Esophagus squamous epithelium (tissue), 5 donors: ENCODE data around the gene ADAMTS12. TPM values are rescaled to one million over a fixed set of nuclear protein-coding genes. Genes with fewer than 3 reads are reported as not detected.
"Not testable (repeated sequence)": the region's sequence is repeated elsewhere in the genome, so short reads cannot be mapped to it uniquely, and the experiment has no call there.

Experiments
- DNase-seq: peaks from one replicate; lab custom pipeline; 2025; lab: John Stamatoyannopoulos, UW
- H3K27ac ChIP-seq, 4 donors: fragments of 200-600 bp; sonication (generic); one replicate each; pipeline ENCODE4 v1.5.1; 2016 to 2019; ENCODE audit warnings: mild to moderate bottlenecking in 1 of 4
- H3K27me3 ChIP-seq, 4 donors: fragments of 200-600 bp; sonication (generic); 1 replicate in 3 of 4; 2 replicates in 1 of 4; pipeline versions ENCODE4 v1.5.1 to v1.6.0; 2017 to 2021; ENCODE audit warnings: antibody characterized with exemption in 1 of 4
- H3K36me3 ChIP-seq, 3 donors: fragments of 200-600 bp; sonication (generic); one replicate each; pipeline ENCODE4 v1.5.1; 2016 to 2019
- H3K4me1 ChIP-seq, 3 donors: fragments of 200-600 bp; sonication (generic); one replicate each; pipeline ENCODE4 v1.5.1; 2017 to 2019
- H3K4me3 ChIP-seq, 4 donors: fragments of 200-600 bp; sonication (generic); 1 replicate in 3 of 4; 2 replicates in 1 of 4; pipeline ENCODE4 v1.5.1; 2016 to 2019; ENCODE audit warnings: mild to moderate bottlenecking in 2 of 4, moderate library complexity in 1 of 4
- H3K9me3 ChIP-seq, 3 donors: fragments of 200-600 bp; sonication (generic); one replicate each; pipeline ENCODE4 v1.5.1; 2016 to 2019
- CTCF ChIP-seq, 6 experiments: fragments of 450-650 bp in 4 of 6; fragments of 200-600 bp in 2 of 6; sonication (generic) in 2 of 6; IDR thresholded peaks; one replicate each; pipeline ENCODE4 v1.5.1; 2016 to 2019; ENCODE audit warnings: antibody characterized with exemption in 6 of 6, mild to moderate bottlenecking in 4 of 6, moderate library complexity in 4 of 6
- POLR2A ChIP-seq, 4 donors: fragments of 450-650 bp; IDR thresholded peaks; one replicate each; pipeline ENCODE4 v1.6.1; 2017; ENCODE audit warnings: antibody characterized with exemption in 4 of 4, mild to moderate bottlenecking in 4 of 4, moderate library complexity in 3 of 4
- WGBS, 2 donors: methylation state at CpG; one replicate each; pipeline ENCODE4 v1.1.5; 2018; 5-methylcytosine and 5-hydroxymethylcytosine counted together
- intact Hi-C: fragments of 100-400 bp; cut with DNase I; formaldehyde crosslinking; loops from one replicate; pipeline ENCODE4 v1.15.0; 2022
- total RNA-seq, 4 donors: library from RNA; depleted of rRNA; stranded (reverse); fragments of >200 nt; gene quantifications; one replicate each; pipeline ENCODE4 v1.1.0, GENCODE V29; 2016
- donor health status: DM: yes; HTN: yes; CAD: no.

ADAMTS12 gene
- total RNA-seq, 4 donors from 2014 or later: 0.73 to 1.3 (median 0.76) TPM; not detected in 1

- no peak for TF ChIP-seq POLR2A (IDR thresholded peaks at IDR 0.05)
- TF ChIP-seq CTCF (IDR thresholded peaks at IDR 0.05): no peak
- no peaks in the 10 kb centered on the region for H3K36me3 ChIP-seq
- no peak for DNase-seq
- no peaks in the 10 kb centered on the region for H3K9me3 ChIP-seq
- H3K4me3 ChIP-seq: no peak overlapping the region
- intact Hi-C loops: no loop called here
- no peaks in the 10 kb centered on the region for H3K27me3 ChIP-seq
- no peaks in the 10 kb centered on the region for H3K4me1 ChIP-seq
- 68 to 79% methylated on average over 1 of the region's 1 CpG for WGBS, 2 donors
- no peak overlapping the region for H3K27ac ChIP-seq
Measured at GRCh38 chr5:33558489-33558888, 333.3 kb downstream of the ADAMTS12 start.

GRCh38 chr5:33557605-33558004, 334.2 kb downstream of the ADAMTS12 start:
- WGBS, 2 donors: 67 to 81% methylated on average over 3 of the region's 3 CpGs
- intact Hi-C loops: no loop called here
- DNase-seq: no peak
- H3K27me3 ChIP-seq: no peaks in the 10 kb centered on the region
- no peaks in the 10 kb centered on the region for H3K9me3 ChIP-seq
- no peaks in the 10 kb centered on the region for H3K4me1 ChIP-seq
- H3K36me3 ChIP-seq: no peaks in the 10 kb centered on the region
- no peak overlapping the region for H3K27ac ChIP-seq
- no peak overlapping the region for H3K4me3 ChIP-seq
- TF ChIP-seq POLR2A (IDR thresholded peaks at IDR 0.05) (no peak), CTCF (IDR thresholded peaks at IDR 0.05) (no peak)

GRCh38 chr5:33556330-33557328, 335.2 kb downstream of the ADAMTS12 start:
- Histone ChIP-seq H3K9me3 (no peaks in the 10 kb centered on the region), H3K27me3 (no peaks in the 10 kb centered on the region), H3K4me3 (no peak overlapping the region), H3K36me3 (no peaks in the 10 kb centered on the region), H3K27ac (no peak overlapping the region), H3K4me1 (no peaks in the 10 kb centered on the region)
- no peak for DNase-seq
- 61 to 76% methylated on average over 8 of the region's 8 CpGs for WGBS, 2 donors
- TF ChIP-seq CTCF (IDR thresholded peaks at IDR 0.05) (no peak), POLR2A (IDR thresholded peaks at IDR 0.05) (no peak)
- intact Hi-C loops: no loop called here

GRCh38 chr5:33549982-33550567, 341.7 kb downstream of the ADAMTS12 start:
- no peak overlapping the region for H3K27ac ChIP-seq
- no peak for DNase-seq
- H3K4me1 ChIP-seq: no peaks in the 10 kb centered on the region
- no peak for TF ChIP-seq CTCF (IDR thresholded peaks at IDR 0.05)
- intact Hi-C loops: no loop called here
- no peaks in the 10 kb centered on the region for H3K9me3 ChIP-seq
- H3K36me3 ChIP-seq: no peaks in the 10 kb centered on the region
- 72 to 77% methylated on average over 5 to 6 of the region's 6 CpGs for WGBS, 2 donors
- no peak overlapping the region for H3K4me3 ChIP-seq
- no peaks in the 10 kb centered on the region for H3K27me3 ChIP-seq

GRCh38 chr5:33539790-33540189, 352.0 kb downstream of the ADAMTS12 start:
- WGBS, 2 donors: 87 to 89% methylated on average over 6 to 9 of the region's 10 CpGs
- H3K4me3 ChIP-seq, DNase-seq, H3K27me3 ChIP-seq, H3K36me3 ChIP-seq, H3K9me3 ChIP-seq, H3K4me1 ChIP-seq, intact Hi-C loops, H3K27ac ChIP-seq: not testable (repeated sequence)
